ENCODE measurements around the gene CKMT2.

DNA sequence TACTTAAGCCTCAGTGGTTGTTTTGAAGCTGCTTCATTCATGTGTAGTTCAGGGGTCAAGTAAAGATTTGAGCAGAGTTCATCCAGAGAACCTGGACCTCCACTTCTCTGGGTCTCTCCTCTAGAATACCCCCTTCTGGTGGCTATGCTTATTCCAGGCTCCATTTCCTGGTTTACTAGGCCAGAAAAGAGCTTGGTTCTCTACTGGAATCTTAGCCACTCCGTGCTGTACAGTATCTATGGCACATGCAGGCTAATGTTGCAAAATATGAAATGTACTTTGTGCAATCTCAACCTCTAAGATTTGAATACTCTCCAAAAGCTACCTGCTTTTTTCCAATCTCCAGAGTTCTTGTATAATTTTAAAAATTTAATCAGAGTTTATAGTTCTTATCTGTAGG is 50.9 kb downstream of the CKMT2 start:
- TF ChIP-seq, protein P1, sequence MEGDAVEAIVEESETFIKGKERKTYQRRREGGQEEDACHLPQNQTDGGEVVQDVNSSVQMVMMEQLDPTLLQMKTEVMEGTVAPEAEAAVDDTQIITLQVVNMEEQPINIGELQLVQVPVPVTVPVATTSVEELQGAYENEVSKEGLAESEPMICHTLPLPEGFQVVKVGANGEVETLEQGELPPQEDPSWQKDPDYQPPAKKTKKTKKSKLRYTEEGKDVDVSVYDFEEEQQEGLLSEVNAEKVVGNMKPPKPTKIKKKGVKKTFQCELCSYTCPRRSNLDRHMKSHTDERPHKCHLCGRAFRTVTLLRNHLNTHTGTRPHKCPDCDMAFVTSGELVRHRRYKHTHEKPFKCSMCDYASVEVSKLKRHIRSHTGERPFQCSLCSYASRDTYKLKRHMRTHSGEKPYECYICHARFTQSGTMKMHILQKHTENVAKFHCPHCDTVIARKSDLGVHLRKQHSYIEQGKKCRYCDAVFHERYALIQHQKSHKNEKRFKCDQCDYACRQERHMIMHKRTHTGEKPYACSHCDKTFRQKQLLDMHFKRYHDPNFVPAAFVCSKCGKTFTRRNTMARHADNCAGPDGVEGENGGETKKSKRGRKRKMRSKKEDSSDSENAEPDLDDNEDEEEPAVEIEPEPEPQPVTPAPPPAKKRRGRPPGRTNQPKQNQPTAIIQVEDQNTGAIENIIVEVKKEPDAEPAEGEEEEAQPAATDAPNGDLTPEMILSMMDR (IDR thresholded peaks at IDR 0.05; ENCODE audit: borderline replicate concordance, extremely low read depth, low read length, poor library complexity, severe bottlenecking): no peak
- TF ChIP-seq EZH2 (IDR thresholded peaks at IDR 0.05; ENCODE audit: borderline replicate concordance, low read depth, low read length, severe bottlenecking): no peak
